Prostate gland (tissue), 2 donors: ENCODE data around the gene CBFA2T3.

Experiments used
- CTCF ChIP-seq, 4 experiments: fragments of 200-600 bp in 2 of 4; fragments of 450-650 bp in 2 of 4; sonication (generic) in 2 of 4; IDR thresholded peaks; 1 replicate in 3 of 4; 2 replicates in 1 of 4; pipeline ENCODE4 v1.5.1; 2016 to 2019; ENCODE audit warnings: antibody characterized with exemption in 4 of 4, mild to moderate bottlenecking in 2 of 4, moderate library complexity in 2 of 4
- POLR2A ChIP-seq: fragments of 450-650 bp; IDR thresholded peaks from one replicate; pipeline ENCODE4 v1.6.1; 2016; ENCODE audit warnings: antibody characterized with exemption, mild to moderate bottlenecking
- POLR2AphosphoS5 ChIP-seq: sonication (generic); formaldehyde crosslinking; IDR thresholded peaks from one replicate; pipeline ENCODE4 v1.6.1; 2017; ENCODE audit warnings: antibody characterized with exemption

- no peak for TF ChIP-seq POLR2AphosphoS5
- no peak for TF ChIP-seq CTCF (IDR thresholded peaks at IDR 0.05)
- TF ChIP-seq POLR2A, result no peak
Measured at GRCh38 chr16:88938119-88938776, 38.8 kb downstream of the CBFA2T3 start.
